Stimulated activated CD8-positive, alpha-beta memory T cell treated with anti-CD3 and anti-CD28 coated beads, Interleukin-15, amount 100 ng/mL, for 4 hours (primary cell): ENCODE data around the gene TMCO5A.

ENCODE experiments used
- DNase-seq, 2 donors: peaks; one replicate each; pipeline ENCODE4 v3.0.0-alpha.2; 2020; ENCODE audit warnings: low read depth in 2 of 2

Gene TMCO5A

DNA sequence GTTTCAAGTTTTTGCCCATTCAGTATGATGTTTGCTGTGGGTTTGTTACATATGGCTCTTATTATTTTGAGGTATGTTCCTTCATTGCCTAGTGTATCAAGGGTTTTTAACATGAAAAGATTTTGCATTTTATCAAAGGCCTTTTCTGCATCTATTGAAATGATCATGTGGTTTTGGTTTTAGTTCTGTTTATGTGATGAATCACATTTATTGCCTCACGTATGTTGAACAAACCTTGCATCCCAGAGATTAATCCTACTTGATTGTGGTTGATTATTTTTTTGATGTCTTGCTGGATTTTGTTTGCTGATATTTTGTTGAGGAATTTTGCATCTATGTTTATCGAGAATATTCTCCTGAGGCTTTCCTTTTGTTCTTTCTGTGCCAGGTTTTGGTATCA, 39.4 kb downstream of the TMCO5A start:
- no peak for DNase-seq

DNA sequence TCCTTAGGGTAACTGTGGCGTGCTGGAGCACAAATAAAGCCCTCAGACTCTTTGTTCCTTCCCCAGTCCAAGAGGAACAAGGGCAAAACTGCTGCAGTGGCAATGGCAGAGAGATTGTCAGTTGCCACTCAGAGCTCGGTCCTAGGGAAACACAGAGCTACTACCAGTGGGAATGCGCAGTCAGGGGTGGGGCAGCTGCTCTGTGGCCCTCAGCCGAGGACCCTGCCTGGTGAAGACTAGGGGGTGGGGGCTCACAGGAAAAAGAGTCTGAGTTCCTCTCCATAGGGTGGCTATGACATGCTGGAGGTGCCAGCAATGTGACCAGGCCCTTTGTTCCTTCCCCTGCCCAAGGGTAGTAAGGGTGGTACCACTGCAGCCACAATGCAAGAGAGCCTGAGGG, 43.8 kb downstream of the TMCO5A start:
- DNase-seq, result no peak

DNA sequence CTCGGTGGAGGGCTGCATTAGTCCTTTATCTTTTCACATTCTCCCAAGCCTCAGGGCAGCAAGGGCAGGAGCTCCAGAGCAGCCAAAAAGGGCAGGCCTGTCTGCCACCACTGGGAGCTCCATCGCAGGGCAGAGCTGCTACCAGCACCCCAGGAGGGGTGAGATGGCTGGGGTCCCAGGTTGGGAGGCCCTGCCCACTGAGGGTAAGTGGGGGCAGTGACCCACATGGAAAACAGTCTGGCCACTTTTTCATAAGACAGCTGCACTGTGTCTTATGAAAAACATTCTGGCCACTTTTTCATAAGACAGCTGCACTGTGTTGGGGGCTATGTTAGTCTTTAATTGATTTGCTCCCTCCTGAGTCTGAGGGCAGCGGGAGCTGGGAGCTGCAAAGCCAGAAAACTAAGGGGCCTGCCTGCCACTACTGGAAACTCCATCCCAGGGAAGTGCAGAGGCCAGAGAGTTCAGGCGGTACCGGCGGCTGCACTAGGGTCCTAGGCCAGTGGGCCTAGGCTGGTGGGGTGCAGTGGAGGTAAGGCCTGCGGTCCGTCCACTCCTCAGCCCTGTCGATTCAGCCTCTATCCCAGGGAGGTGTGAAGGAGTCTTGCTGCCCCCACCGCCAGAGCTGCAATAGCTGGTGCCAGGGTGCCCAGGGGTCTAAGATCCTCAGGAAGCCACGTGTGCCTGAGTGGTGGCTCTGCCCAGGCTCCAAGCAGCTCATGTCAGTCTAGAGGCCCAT, 45.4 kb downstream of the TMCO5A start:
- no peak for DNase-seq

DNA sequence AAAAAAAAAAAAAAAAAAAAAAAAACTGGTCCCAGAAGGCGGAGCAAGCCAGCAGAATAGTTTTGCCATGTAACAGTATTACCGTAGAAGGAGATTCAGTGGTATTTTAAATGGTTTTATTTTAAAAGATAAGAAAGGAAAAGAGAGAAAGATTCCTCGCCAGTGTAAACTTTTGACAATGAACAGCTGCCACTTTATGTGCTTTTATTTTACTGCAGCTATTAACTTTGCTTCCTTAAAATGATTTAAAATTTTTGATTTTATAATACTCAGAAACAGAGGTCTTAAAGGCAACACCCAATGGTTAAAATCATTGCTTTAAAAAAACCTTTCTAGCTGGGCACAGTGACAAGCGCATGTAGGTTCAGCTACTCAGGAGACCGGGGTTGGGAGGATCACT, 46.8 kb downstream of the TMCO5A start:
- DNase-seq, result no peak

DNA sequence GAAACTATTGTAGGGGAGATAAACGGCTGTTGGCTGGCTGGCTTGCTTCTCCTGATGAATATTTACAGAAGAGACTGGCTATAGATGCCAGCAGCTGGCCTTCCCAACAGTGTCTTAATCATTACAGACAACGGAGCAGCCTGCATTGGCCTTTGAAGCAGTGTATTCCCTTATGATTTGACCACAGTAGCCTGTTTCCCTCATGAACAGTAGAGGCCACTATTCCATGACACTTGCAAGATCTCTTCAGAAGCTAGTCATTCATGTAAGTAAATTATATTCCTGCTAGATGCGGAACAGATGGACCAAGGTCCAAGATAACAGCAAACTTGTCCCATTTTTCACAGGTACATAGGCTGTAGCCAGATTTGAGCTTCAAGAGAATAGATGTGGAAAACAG, 47.3 kb downstream of the TMCO5A start:
- no peak for DNase-seq

DNA sequence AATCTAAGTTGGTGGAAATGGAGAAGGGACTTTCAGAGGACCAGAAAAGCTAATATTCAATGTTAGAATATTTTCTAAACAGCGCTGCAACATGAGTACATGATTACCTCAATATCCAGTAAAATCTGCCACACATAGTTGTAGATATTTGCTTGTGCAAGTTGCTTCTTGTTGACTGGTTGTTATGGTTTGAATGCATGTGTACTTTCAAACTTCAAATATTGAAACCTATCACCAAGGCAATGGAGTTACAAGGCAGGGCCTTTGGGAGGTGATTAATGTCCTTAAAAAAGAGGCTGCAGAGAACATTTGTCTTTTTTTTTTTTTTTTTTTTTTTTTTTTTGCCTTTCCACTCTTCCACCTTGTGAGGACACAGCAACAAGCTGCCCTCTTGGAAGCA, 49.9 kb downstream of the TMCO5A start:
- no peak for DNase-seq

DNA sequence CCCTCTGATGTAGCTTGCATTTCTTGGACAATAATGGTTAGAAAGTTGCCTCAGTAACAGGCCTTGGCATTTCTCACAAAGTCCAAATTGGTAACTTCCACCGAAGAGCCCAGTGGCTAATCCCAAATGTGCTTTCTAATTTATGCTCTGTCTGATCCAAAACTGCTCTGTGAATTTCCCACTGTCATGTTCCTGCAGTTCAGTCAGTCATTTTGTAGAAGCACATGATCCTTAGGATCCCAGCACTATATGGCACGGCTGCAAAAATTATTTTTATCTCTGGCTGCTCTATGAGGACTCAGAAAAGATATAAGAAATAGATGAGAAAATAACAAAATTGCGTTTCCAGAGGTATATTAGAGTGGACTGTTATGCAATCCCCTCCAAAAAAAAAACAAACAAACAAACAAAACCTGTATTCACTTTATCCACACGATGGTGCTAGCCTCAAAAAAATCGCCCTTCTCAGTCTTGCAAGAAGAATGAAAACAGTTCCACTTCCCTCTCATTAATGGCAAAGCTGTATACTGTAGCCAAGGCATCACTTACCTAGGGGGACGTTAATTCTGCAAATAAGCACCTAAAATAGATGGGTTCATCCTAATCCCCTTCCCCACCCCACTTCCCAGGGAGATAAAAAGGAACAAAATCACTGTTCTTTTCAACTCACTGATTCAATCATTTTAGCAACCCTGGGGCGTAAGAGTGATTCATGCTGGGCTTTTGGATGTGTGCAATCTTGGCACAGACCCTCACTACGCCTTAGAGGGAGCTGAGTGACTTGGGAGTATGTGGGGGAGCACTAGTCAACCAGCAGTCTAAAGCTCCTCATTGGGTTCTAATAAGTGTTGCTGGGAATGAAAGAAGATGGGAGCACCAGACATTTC, 61.3 kb downstream of the TMCO5A start:
- DNase-seq, result no peak
